K562 (cell line): ENCODE results near the gene FOXP4. TPM values are rescaled to one million over a fixed set of nuclear protein-coding genes. Genes with fewer than 3 reads are reported as not detected.

ENCODE experiments used
- E2F1 ChIP-seq: sonication (generic); formaldehyde crosslinking; IDR thresholded peaks from 2 replicates; pipeline ENCODE4 v1.8.1; 2023; ENCODE audit warnings: mild to moderate bottlenecking, missing genetic modification reagents, moderate library complexity
- E2F5 ChIP-seq: sonication (generic); formaldehyde crosslinking; IDR thresholded peaks from 2 replicates; pipeline ENCODE4 v1.8.0; 2022; ENCODE audit warnings: mild to moderate bottlenecking, missing genetic modification reagents
- POU5F1 ChIP-seq: fragments of 150-350 bp; IDR thresholded peaks from 2 replicates; pipeline ENCODE4 v1.6.1; 2014; ENCODE audit warnings: borderline replicate concordance, low read length, low read depth, mild to moderate bottlenecking; ENCODE audit not compliant: partially characterized antibody
- SETDB1 ChIP-seq: IDR thresholded peaks from one replicate; pipeline ENCODE4 v1.6.1; 2012; ENCODE audit warnings: low read length, control low read depth, inconsistent platforms
- XRCC5 ChIP-seq: fragments of 200-400 bp; formaldehyde crosslinking; IDR thresholded peaks from 2 replicates; pipeline ENCODE4 v1.6.1; 2017; ENCODE audit warnings: low read depth, mild to moderate bottlenecking, low read length
- ZBTB9 ChIP-seq: fragments of 450-650 bp; formaldehyde crosslinking; IDR thresholded peaks from 2 replicates; pipeline ENCODE4 v1.4.0; 2020; ENCODE audit warnings: mild to moderate bottlenecking, moderate library complexity
- ZNF146 ChIP-seq: IDR thresholded peaks from one replicate; pipeline ENCODE4 v1.6.1; 2018; ENCODE audit warnings: missing compliant biosample characterization; ENCODE audit not compliant: unreplicated experiment
- ZNF830 ChIP-seq: fragments of 250-450 bp; sonication (Bioruptor Pico); IDR thresholded peaks from 2 replicates; pipeline ENCODE4 v1.5.0; 2021; ENCODE audit warnings: mild to moderate bottlenecking
- polyA plus RNA-seq, 8 experiments: library from polyadenylated mRNA; depleted of rRNA in 4 of 8; stranded (reverse) in 5 of 8; unstranded in 3 of 8; fragments of >200 nt; fragmentation: Nextera tagmentation in 2 of 8; fragmentation: Illumina TruSeq in 1 of 8; extraction: Ambion mirVana in 2 of 8; extraction: Trizol in 1 of 8; gene quantifications; 2 replicates each; pipeline versions ENCODE4 v1.2.1 to v1.2.3, GENCODE V29; 2011 to 2014; ENCODE audit warnings: inconsistent platforms in 1 of 8, missing spikeins in 1 of 8
- total RNA-seq, 7 experiments: library from RNA; depleted of rRNA in 6 of 7; stranded (reverse); fragments of >200 nt in 6 of 7; fragmentation: Illumina TruSeq in 2 of 7; extraction: Trizol in 2 of 7; gene quantifications; 2 replicates each; pipeline versions ENCODE4 v1.2.1 to v1.2.3, GENCODE V29; 2011 to 2021; ENCODE audit warnings: low replicate concordance in 1 of 7

Gene FOXP4
- total and polyA plus RNA-seq, 9 of the 15 experiments (the other 6 are each of a cell fraction or from before 2014, with no cell fraction given) = 0.11 to 29.4 (median 2.3) TPM

- TF ChIP-seq ZBTB9 (CRISPR knock-in tag) (no peak), E2F5 (no peak), ZNF830 (CRISPR knock-in tag) (no peak), POU5F1 (no peak), XRCC5 (no peak), E2F1 (CRISPR knock-in tag) (no peak), ZNF146 (CRISPR knock-in tag) (no peak), SETDB1 (no peak)
These were observed 100.9 kb downstream of the FOXP4 start (continued) for GRCh38 chr6:41647061-41647511.
